ENCODE results near the gene RASGRP1.

The RASGRP1 gene

DNA sequence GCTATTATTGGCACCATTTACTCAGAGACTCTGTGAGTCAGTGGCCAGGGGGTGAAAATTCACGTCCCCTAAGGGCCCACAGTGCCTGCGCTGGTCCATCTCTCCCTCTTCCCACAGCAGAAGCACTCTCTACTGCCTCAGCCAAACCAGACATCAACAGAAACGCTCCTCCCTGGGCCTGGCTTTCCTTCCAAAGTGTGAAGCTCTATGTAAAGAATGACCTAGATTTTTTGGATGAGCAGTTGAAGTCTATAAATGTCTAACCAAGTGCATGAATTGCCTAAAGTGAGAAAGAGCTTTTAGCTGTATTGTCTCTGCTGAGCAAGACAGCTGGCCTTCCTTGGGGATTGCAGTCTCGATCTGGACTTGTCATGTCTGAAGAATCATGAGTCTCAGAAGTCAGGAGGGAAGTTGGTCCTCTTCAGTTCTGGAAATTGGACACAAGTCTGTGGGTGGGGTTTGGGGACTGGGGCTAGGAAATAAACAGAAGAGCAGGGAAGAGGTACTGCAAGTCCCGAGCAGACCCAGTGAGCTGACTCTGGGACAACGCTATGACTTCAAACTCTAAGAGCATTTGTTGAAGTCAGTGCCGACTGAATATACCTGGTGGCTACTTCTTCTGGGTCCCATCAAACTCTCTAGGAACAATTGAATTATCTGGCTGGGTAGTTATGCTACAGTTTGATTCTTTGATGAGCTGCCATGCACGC, 29.0 kb downstream of the RASGRP1 start:
- DNase-seq: no peak

DNA sequence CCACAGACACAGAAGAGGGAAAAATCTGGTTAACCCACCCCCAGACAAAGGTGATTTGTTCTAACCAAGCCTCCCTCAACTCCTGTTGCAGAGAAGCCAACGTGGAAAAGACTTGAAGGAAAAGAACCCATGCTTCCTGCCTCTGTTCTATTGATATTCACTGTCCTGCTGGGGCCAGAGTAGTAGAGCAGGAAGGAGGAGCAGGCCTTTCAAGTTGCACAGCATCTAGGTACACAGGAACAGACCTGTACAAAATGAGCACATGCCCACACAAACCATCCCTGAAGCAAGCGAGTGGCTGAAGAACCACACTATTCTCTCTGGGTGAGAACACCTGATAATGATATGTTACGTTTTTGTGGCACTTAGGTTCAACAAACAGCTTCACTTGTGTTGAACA, 29.9 kb downstream of the RASGRP1 start:
- no peak for DNase-seq

DNA sequence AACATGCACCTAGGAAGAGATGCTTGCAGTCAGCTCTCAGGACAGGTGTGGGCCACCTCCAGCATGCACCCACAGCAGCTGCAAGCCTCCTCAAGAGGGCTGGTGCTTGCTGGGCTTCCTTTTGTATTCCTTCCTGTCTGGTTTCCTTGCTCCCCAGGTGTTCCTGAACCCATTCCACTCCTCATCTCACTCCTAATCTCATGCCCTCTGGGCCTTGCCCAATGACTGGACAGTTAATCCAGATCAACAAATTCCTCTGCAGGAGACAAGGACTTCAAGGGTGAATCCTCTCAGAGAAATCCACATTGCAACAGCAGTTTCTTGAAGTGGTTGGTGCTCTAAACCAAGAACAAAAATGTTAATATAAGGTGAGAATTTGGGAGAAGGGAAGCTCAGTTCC, 30.7 kb downstream of the RASGRP1 start:
- DNase-seq: no peak

DNA sequence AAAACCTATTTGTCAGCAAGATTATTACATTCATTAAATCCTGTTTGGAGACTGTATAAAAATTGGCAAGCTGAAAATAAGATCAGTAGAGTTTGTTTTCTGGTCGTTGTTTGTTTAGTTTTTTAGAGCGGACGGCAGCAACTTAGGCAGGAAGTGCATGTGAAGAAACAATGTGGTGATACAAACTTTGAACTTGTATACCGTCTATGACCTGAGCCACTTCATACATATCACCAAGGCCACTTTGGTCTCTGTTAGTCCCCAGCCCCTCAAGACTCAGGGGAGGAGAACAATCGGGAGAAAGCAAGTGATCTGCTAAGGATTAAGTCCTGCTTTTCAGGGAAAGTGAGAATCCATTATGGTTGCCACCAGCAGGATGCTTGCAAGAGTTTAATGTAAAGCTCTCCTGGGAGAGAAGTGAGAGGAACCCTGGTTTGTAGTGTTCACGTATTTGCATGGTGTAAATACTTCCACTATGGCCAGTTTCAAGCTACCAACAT, 31.1 kb downstream of the RASGRP1 start:
- no peak for DNase-seq

- no peak for DNase-seq
Observed at GRCh38 chr15:38532728-38533127, 31.9 kb downstream of the RASGRP1 start.

GRCh38 chr15:38531509-38531908, 33.1 kb downstream of the RASGRP1 start:
- DNase-seq: no peak

- no peak for DNase-seq
Observed at GRCh38 chr15:38530113-38530512, 34.5 kb downstream of the RASGRP1 start.

DNA sequence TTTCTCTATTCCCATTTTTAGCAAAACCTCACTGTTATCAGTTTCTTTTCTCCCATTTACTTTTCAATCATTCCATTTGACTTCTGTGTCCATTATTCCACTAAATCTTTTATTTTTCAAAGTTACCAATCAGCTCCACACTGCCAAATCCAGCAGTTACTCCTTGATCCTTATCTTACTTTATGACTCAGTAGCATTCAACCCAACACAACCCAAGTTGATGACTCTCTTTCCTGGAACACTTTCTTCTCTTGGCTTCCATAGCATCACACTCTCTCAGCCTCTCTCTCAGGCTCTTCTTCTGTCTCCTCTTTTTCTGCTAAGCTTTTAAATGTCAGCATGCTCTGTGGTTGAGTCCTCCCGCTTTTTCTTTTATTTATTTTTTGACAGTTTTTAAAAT, 36.3 kb downstream of the RASGRP1 start:
- DNase-seq: no peak

DNA sequence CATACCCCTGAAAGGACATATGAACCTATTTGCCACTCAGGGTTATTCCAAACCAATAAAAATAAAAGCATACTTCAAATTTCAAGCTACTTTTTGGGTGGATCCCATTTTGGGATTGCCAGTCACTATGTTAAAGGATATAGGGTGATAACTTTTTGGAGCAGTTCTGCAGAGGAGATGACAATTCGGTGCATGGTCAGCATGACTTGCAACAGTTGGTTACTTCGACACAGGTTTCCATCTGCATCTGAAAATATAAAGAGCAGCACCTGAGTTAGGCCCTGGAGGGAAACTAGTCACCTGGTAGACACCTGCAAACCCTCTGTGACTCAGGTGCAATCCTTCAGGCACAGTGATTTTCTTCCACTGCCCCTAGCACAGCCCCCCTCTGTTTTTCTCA, 38.5 kb downstream of the RASGRP1 start:
- no peak for DNase-seq

DNA sequence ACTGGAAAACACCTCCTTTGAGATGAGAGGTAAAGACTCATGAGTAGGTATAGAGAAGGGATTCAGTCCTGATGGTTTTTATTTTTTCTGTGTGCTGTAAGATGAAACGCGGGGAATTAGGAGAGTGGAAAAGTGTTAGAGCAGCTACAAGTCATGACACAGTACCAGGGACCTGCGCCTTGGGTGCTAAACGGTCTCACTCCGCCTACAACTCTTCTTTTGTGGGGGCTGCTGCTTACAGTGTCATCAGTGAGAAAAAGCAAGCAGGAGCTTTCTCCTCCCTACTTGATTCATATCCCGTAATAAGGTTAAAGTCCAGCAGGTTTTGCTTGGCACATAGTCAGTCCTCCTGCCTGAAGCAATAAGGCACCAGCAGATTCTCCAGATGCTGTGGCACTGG, 39.1 kb downstream of the RASGRP1 start:
- DNase-seq: no peak

DNA sequence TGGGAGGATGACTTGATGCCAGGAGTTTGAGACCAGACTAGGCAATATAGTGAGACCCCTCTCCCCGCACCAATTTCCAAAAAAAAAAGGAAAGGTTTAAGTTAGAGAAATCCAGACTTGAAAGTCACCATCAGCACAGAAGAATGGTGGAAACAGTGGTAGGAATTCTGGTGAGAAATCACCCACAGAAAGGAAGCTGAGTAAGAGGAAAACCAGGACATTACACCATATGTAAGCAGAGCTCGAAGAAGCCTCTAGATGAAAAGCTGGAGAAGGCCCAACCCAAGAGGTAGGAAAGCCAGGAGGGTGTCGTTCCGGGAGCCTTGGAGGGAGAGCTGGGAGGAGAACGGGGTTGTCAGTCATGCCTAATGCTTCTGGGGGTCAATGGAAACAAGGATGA, 40.5 kb downstream of the RASGRP1 start:
- DNase-seq: no peak

DNA sequence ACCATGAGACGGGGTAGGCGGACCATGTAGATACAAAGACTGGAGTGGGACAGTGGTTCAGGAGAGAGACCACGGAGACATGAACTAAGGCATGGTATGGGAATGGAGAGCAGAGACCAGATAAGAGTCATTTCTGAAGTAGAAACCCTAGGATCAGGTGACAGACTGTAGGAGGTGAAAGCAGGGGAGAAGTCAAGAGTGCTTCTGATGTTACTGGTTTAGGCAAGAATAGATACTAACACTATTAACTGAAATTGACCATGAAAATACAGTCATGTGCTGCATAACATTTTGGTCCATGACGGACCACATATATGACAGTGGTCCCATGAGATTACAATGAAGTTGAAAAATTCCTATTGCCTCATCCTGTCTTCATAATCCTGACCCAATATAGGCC, 41.7 kb downstream of the RASGRP1 start:
- DNase-seq: no peak

- DNase-seq: no peak
Observed at GRCh38 chr15:38521316-38521715, 43.3 kb downstream of the RASGRP1 start.

GRCh38 chr15:38520035-38520434, 44.6 kb downstream of the RASGRP1 start:
- no peak for DNase-seq

DNA sequence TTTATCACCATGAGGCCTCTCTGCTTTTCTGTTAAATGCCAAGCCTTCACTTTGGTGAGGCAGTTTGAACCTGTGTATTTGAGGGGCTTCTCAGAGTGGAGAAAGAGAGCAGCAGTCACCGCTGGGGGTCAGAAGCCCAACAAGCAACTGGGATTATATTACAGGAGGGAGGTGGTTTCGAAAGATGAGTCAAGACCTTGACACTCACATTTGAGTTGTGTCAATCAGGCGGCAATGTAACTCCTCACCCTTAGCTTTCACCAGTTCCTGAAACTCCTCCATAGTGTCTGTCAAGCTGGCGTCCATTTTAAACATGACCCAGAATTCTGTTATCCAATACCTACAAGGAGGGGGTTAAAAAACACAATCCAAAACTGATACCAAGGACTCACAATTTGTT, 46.5 kb downstream of the RASGRP1 start:
- DNase-seq: no peak

- no peak for DNase-seq
Observed at GRCh38 chr15:38517312-38517975, 47.2 kb downstream of the RASGRP1 start.

- DNase-seq: no peak
Observed at GRCh38 chr15:38516626-38517025, 48.0 kb downstream of the RASGRP1 start.

DNA sequence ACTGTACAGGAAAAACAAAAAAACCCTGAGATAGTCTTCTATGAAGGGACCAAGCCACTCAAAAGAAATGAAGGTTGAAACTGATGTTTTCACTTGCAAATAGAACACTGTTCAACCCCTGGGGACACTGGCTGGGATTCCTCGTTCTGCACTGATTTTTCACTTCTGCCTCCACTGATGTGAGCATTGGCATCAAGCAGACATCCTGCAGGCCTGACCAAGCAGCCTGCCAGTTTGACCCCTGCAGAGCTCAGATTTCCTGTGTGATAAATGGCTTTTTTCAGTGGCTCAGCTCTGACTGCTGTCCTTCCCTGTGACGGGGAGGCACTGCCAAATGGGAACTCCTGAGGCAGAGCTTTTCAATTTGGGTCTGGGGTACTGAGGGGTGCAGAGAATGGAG, 50.0 kb downstream of the RASGRP1 start:
- DNase-seq: no peak

- no peak for DNase-seq
Observed at GRCh38 chr15:38512901-38513300, 51.7 kb downstream of the RASGRP1 start.

DNA sequence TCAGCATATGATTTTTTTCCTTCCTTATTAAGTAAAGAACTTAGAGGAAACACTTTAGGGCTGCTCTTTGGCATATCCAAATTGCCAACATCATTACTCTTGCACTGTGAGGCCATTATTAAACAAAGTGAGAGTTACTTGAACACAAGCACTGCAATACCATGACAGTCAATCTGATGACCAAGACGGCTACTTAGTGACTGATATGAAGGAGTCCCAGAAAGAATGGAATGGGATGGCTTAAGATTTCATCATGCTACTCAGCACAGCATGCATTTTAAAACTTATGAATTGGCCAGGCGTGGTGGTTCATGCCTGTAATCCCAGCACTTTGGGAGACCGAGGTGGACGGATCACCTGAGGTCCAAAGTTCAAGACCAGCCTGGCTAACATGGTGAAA, 55.5 kb downstream of the RASGRP1 start:
- DNase-seq: no peak

DNA sequence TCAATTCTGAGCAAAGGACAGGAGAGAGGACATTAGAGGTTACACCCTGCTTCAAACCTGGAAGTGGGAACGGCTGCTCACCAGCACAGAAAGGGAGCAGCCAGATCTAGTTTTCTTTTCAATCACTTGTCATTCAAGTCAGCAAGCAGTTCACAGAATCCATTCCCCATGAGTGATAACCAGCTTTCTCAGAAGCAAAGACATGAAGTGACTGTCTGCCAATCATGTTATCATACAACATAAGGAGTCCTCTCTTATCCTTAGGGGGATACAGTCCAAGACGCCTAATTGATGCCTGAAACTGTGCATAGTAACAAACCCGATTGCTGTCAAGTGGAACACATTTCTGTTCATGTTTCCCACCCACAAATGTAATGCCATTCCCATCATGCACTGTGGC, 56.0 kb downstream of the RASGRP1 start:
- DNase-seq: no peak

GRCh38 chr15:38507570-38507969, 57.0 kb downstream of the RASGRP1 start:
- no peak for DNase-seq

- no peak for DNase-seq
Observed at GRCh38 chr15:38506997-38507396, 57.6 kb downstream of the RASGRP1 start.

DNA sequence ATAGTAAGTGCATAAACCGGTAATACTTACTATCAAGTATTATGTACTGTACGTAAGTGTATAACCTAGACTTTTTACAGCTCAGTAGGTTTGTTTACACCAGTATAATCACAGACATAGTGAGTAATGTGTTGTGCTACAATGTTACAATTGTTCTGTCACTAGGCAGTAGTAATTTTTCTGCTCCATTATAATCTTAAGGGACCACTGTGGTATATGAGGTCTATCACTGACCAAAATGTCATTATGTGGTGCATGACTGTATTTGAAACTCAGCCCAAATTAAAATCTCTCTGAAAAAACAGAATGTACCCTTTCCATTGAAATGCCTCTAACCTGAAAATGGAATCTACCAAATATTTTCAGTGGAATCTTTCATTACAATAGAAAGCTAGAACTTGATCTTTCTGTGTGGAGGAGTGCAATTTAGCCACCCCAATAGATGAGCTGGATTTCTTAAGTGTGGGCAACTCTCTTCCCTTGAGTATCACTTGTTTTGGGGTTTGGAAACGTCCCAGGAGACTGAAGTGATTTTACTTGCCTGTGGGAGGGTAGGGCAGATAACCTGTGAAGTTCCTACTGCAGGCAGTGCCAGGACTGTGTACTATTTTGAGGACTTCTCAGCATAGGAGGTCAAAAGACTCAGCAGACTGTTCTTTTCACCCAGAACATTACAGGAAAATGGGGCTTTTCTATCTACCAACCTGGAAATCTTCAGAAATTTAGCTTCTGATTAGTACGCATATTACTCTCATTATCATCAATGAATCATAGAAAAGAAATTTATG, 59.7 kb downstream of the RASGRP1 start:
- DNase-seq: no peak

Measured in NCI-H446 treated with DMSO at 0.1 percent for 48 hours (cell line).